Sigmoid colon (tissue), 4 donors: Measurements from ENCODE around the gene PHC3.

Experiments
- EP300 ChIP-seq, 4 donors: sonication (generic); formaldehyde crosslinking; IDR thresholded peaks; one replicate each; pipeline ENCODE4 v1.6.1; 2017; ENCODE audit warnings: antibody characterized with exemption in 4 of 4
- POLR2A ChIP-seq, 2 donors: fragments of 450-650 bp; IDR thresholded peaks; one replicate each; pipeline ENCODE4 v1.6.1; 2016; ENCODE audit warnings: antibody characterized with exemption in 2 of 2, mild to moderate bottlenecking in 2 of 2, moderate library complexity in 2 of 2
- POLR2AphosphoS5 ChIP-seq, 4 donors: sonication (generic); formaldehyde crosslinking; IDR thresholded peaks; one replicate each; pipeline ENCODE4 v1.6.1; 2017; ENCODE audit warnings: antibody characterized with exemption in 4 of 4
- TF ChIP-seq, protein P1 (sequence below), 4 experiments: fragments of 450-650 bp in 3 of 4; fragments of 200-600 bp in 1 of 4; IDR thresholded peaks; one replicate each; pipeline ENCODE4 v1.5.1; 2016 to 2019; ENCODE audit warnings: antibody characterized with exemption in 4 of 4, mild to moderate bottlenecking in 3 of 4, moderate library complexity in 2 of 4

DNA sequence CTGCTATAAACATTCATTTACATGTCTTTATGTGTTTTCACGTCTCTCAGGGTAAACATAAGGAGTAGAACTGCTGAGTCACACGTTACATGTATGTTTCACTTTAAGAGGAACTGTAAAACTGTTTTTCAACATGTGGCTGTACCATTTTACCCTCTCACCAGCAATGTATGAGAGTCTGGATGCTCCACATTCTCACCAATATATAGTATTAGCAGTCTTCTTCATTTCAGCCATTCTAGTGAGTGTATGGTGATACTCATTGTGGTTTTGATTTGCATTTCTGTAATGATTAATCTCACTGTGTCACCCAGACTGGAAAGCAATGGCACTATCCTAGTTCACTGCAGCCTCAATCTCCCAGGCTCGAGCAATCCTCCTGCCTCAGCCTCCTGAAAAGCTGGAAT, 37.1 kb downstream of the PHC3 start:
- TF ChIP-seq POLR2AphosphoS5 (IDR thresholded peaks at IDR 0.05) (no peak), POLR2A (IDR thresholded peaks at IDR 0.05) (no peak), EP300 (IDR thresholded peaks at IDR 0.05) (no peak)
- TF ChIP-seq, protein P1, sequence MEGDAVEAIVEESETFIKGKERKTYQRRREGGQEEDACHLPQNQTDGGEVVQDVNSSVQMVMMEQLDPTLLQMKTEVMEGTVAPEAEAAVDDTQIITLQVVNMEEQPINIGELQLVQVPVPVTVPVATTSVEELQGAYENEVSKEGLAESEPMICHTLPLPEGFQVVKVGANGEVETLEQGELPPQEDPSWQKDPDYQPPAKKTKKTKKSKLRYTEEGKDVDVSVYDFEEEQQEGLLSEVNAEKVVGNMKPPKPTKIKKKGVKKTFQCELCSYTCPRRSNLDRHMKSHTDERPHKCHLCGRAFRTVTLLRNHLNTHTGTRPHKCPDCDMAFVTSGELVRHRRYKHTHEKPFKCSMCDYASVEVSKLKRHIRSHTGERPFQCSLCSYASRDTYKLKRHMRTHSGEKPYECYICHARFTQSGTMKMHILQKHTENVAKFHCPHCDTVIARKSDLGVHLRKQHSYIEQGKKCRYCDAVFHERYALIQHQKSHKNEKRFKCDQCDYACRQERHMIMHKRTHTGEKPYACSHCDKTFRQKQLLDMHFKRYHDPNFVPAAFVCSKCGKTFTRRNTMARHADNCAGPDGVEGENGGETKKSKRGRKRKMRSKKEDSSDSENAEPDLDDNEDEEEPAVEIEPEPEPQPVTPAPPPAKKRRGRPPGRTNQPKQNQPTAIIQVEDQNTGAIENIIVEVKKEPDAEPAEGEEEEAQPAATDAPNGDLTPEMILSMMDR (IDR thresholded peaks at IDR 0.05), result no peak
